Occipital lobe (tissue), 2 donors: ENCODE data around the gene TEX2. TPM values are rescaled to one million over a fixed set of nuclear protein-coding genes. Genes with fewer than 3 reads are reported as not detected.

Source experiments
- DNase-seq: peaks from one replicate; lab custom pipeline; 2025; lab: John Stamatoyannopoulos, UW
- total RNA-seq: library from RNA; depleted of rRNA; stranded (reverse); fragments of >200 nt; gene quantifications from one replicate; pipeline ENCODE4 v1.2.3, GENCODE V29; 2014

TEX2 gene
- total RNA-seq, 1 donor from 2014 or later: 28.2 TPM

DNA sequence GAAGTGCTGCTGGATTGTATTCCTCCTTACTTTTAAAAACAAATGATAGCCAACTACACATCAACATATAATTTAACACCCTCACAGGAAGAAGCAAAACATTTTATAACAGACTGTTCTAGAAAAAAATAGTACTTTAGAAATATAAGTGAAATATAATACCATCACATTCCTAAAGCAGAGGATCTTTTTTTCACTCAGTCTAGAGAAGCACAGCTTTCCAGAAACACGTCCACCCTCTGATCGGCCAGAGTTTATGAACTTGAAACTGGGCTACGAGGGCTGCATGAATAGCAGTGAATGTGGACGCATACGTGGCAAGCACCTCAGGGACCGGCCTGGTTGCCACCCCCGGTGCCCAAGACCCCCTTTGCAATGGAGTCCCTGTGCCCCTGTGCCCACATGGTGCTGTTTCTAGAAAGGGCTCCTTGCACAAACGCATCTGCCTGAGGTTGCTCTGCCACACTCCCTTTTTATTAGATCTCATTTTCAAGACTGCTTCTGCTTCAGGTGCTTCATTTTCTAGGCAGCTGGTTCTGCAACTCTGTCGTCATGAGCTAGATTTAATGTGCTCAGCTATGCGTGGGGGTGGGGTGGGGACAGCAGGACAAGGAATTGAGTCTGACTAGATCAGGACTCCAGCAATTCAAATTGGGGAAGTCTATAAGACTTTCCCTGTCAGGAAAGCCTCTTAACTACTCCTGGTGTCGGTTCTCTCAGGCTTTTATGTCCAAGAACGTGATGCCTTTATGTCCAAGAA lies 104.0 kb downstream of the TEX2 start:
- no peak for DNase-seq

DNA sequence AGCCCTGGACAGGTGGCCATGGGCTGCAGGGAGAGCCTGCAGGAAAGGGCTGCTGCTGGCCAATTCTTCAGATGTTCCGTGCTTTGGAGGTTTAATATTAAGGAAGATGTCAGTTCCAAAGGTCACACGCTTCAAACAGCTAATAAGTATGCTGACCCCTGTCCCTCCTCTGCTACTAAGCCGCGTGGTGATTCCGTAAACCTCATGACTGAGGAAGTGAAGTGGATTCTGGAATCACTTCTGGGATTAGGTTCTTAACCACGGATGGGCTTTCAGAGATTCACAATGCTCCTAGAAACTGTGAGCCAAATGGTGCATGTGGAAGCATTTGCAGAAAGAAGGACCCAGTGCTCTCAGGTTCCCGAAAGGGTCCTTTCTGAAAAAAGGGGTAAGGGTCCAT lies 104.7 kb downstream of the TEX2 start:
- no peak for DNase-seq

DNA sequence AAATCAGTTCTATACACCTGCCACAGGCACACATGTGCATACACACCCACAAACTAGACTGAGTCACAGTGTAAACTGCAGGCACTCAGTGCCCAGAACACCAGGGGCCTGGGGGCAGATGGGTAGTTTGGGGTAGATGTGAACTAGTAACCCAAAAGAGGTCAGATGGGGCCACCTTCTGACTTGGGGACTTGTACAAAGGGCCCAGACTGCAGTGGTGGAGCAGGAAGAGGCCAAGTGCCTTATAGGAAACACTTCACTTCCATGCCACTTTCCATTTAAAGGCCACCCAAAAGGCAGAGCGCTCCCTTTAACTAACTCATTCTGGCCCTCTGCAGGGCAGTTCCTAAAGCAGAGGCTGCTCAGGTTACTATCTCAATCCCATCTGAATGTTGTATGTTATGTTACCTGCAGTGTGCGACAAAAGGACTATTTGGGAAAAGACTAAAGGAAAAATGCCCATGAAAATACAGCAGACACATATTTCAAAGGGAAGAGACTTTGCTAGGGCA lies 105.3 kb downstream of the TEX2 start:
- no peak for DNase-seq

DNA sequence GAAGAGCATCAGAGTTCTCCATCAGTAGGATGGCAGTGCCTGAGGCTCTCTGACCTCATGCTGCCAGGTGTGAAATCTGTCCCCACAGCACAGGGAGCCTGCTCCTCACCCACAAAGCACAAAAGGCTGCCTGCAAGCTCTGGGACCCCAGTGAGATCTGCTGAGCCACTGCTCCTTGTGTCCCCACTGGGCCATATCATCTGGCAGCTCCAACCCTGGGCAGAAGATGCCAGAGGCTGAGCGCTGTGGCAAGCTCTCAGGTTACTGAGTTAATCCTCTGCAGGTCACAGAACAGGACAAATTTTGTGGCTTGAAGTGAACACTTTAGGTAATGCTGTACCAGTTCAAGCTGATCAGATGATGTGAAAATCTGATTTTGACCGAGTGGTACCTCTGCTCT lies 106.4 kb downstream of the TEX2 start:
- DNase-seq: no peak

DNA sequence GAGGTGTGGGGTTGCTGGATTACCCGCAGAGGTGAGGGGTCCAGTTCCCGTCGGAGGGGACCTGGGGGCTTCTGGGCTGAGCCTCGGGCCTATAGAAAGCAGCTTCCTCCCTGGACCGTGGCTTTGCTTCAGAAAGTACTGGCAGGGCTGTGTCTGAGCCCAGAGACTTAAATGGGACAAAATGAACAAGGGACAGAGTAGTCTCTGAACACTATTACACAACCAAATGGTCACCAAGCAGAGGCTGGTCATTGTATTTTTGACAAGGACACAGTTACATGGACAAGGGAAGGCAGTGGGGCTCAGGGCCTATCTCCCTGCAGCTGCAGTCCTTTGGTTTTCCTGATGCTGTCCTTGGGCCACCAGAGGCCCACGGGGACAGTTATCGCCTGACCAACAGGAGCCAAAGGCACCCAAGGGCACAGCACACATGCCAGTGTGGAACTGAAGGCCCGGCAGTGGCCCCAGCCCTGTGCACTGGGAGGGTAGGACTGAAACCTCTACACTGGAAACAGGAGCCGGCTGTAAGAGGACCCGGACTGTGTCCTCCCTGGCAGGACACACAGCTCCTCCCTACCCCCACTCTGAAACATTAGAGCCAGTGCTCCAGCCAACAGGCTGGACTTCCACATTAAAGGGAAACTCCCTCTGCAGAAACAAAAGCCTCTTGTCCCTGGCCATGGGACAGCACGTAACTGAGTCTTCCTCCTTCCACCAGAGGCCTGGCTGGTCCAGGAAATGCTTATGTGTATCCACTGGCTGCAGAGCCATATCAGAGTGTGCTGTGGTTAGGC lies 107.1 kb downstream of the TEX2 start:
- peak; percentile 80 for DNase-seq

DNA sequence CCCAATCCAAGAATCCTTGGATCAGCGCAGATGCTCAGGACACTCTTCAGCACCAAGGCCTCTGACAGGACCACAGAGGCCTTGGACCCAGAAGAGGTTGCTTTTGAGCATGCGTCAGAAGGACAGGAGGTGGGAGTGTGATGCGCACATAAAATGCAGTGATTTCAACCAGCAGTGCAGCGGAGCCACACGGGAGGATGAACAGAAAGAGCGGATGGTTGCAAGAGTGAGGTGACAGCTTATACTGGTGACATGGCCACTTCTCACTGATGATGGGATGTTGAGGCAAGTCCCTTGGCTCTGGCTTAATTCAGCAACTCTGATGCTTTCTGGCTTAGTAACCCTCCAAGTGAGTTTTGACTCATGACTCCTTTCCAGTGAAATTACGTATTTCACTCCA lies 107.9 kb downstream of the TEX2 start:
- DNase-seq: no peak

DNA sequence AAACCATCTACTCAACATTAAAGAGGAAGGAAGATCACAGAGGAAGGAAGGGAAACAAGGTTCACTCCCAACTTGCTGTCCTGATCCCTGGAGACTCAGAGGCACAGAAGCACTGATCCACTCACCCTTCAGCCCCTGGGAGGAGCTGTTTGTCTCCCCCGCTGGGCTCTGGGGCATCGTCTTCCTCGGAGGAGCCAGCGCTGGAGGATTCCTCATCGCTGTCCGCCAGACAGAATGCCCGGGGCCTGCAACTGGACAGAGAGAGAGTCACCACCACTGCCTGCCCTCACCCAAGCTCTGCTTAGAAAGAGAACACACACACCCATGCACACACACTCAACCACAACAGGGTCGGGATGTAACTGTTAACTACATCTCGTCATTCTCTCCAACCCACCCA lies 108.3 kb downstream of the TEX2 start:
- DNase-seq: no peak

DNA sequence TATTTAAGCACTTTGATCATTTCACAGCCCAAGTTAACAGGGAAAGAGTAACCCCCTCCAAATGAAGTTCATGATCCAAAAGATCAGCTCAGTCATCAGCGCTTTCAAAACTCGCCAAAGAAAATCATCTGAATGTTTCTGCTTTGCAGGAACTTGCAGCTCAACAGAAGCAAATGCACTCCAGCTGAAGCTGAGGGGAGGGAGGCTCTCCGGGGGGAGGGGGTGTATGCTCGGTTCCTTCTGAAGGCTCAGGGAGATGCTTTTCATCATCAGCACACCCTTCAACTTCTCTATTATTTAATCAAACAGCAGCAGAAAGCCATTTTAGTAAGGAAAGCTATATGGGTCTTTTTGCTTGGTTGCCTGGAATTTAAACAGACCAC lies 108.8 kb downstream of the TEX2 start:
- no peak for DNase-seq

DNA sequence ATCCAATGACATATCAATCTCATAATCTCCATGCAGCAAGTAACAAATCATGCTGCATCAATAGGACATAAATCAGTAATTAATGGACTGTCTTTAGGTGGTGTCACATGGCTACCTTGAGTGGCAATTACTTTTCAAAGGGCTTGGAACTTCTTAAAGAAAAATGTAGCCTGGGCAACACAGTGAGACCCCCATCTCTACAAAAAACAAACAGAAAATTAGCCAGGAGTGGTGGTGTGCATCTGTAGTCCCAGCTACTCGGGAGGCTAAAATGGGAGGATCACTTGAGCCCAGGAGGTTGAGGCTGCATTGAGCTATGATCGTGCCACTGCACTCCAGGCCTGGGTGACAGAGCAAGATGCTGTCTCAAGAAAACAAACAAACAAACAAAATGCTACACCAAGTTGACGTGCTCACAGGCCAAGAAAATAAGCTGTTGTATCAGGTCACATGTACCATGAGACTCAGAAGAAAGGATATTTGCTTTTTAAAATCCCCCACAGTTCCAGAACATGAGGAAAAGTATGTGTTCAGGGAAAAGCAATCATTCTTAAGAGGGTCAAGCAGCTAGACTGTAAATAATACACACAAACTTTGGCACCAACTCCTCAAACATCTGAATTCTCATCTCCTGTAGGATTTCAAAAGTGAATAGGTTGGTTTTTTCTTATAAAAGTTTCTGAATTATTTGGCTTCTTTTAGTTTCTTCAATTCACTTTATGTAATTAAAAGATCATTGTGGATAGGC lies 109.3 kb downstream of the TEX2 start:
- DNase-seq: no peak

DNA sequence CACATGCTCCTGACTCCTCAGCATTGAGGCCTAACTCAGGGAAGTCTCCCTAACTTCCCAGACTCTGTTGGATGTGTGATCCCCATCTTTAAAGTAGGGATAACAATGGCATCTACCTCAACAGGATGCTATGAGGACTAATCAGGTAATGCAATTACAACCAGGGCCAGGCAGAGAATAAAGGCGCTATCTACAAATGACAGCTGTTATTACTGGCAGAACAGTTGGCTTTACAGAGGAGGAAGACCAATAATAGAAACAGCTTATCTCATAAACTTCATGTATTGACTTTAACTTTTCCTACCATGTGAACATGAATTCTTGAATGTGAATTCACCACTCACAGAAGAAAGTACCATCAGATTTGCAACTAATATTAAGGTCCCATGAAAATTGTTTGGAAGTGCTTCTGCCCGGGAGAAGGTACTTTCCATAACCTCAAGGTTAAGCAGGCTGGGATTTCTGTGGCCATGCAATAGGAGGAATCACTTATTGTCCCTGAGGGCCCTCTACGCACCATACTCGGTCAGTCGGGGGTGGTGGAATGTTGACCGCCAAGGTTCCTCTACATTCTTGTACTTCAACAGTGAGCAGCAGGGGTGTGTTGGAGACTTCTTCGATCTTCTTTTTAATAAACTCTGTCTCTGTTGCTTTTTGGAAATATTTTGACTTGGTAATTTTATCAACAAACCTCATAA lies 110.5 kb downstream of the TEX2 start:
- DNase-seq: no peak

DNA sequence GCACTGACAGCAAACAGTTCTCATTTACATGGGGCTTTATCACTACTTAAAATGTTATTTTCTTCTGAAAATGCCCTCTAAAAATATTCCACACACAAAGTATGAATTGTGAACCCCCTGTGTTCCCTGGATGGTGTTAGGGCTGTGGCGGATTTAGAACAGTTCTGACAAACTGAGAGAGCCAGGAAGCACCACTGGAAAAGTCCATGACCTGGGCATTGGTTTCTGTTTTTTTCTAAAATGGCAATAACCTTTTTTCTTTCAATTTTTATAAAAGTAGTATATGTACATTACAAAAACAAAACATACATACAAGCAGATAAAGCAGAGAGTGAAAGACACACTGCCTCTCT lies 112.1 kb downstream of the TEX2 start:
- no peak for DNase-seq

DNA sequence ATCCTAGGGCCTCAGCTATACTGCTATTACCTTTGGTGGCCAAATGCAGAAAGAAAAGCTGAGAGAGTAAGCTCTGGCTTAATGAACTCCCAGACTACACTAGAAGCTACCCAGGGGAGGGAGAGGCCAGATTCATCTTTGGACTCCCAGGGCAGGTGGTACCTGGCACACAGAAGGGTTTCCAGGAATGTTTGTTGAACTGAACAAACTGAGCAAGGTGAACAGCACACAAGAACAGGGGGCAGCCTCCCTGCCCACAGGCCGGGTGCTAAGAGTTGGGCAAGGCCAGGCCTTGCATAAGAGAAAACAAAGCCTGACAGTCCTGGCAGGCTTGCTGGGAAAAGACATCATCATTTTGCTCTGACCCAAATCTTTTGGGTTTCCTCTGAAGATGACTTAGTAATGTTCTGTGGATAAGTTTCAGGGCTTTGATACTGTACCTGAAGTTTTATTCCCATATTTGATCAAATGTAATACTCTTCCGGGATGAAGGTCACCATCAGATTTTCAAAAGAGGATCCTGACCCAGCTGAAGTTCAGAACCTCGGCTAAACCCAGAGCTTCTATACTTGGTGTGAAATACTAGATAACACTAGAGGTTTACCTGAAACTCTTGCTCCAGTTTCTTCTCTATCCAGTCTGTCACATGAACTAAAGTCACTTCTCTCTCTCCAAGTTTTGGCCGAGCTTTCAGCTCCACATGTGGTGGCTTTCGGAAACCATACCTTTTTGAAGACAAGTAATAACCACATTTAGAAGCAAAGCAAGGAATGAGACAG lies 112.6 kb downstream of the TEX2 start:
- no peak for DNase-seq

DNA sequence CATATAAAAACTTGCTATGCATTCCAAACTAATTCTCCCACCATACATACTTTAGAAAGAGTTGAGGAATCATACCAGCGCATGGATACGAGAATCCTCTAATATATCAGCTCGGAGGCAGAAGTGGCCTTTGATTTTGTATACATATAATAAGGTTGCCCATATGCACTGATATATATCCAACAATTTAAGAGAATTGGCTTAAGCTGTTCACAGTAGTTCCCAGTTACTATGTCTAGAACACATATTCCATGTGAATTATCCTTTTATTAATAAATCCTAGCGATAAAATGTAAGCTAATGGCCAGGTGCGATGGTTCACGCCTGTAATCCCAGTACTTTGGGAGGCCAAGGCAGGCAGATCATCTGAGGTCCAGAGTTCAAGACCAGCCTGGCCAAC lies 113.9 kb downstream of the TEX2 start:
- DNase-seq: no peak

DNA sequence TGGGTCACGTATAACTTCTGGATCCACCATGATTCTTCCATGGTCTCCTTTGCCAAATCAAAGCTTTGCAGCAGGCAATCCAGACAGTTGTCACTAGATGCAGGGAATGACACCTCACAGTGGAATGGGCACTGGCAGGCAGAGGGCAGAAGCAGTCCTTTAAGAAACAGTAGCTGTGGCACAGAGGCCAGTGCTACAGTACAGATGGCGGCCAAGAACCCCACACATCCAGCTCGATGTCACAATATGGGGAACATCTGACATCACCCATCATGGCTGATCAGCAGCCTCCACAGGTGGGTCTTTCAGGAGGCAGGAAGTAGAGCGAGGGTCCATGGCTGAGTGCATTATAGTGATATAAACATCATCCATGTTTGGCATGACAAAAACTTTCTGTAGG lies 114.4 kb downstream of the TEX2 start:
- DNase-seq: no peak

DNA sequence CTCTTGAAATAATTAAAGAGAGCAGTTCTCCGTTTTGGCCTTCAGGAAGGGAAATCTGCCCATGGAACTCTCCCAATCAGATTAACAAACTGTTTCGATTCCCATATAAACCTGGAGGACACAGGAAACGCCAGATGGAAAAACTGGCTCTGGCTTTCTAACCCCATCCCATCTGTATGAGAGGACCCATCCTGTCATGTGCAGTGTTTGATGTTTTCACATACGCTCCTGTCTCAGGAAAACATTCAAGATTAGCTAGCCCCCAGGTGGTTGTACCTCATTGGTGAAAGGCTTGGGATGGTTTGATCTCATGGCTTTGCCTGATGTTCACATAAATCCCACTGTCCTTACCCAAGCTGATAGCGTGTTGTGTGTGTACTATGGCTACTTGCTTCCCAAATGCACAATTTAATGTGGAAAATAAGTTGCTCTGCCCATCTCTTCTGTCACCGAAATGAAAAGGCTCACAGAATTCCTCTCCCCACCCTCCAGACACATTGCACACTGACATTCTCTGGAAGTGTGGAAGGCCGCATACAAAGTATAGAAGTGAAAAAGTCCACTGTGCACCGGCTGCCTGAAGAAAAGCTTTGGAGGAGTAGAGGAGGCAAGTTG lies 114.9 kb downstream of the TEX2 start:
- no peak for DNase-seq

DNA sequence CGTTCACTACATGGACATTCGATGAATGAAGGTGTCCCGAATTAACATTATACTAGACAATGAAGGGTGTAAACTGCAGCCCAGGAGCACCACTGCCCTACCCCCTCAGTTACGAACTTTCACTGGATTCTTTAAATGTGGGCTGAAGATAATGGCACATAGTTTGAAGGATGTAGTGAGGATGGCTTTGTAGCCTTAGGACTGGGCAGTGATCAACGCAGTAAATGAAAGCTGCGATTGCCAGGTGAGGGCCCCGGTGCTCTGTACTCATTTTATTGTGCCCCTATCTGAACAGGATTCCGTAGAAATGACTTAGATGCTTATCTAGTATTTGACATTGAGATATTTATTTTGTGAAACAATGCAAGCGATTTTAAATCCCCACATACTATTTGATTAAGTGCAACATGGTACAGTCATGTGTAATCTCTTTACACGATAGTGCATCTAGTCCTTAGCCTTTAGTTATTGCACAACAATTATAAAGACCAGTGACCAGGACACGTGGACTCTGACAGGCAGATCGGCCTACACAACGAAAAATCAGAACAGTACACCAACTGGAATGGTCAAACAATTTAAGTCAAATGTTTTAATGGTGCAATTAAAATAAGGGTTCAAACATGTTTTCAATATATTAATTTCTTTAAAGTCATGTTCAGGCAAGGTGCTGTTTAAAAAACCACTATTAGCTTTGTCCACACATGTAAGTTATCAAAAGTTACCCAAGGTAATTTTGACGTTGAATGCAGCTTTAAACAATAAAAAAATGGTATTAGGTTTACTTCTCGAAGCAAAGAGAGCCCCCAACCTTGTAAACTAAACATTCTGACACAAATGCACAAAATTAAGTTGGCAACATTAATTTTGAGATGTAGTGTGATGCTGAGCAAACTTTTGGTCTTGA lies 115.7 kb downstream of the TEX2 start:
- DNase-seq: no peak

DNA sequence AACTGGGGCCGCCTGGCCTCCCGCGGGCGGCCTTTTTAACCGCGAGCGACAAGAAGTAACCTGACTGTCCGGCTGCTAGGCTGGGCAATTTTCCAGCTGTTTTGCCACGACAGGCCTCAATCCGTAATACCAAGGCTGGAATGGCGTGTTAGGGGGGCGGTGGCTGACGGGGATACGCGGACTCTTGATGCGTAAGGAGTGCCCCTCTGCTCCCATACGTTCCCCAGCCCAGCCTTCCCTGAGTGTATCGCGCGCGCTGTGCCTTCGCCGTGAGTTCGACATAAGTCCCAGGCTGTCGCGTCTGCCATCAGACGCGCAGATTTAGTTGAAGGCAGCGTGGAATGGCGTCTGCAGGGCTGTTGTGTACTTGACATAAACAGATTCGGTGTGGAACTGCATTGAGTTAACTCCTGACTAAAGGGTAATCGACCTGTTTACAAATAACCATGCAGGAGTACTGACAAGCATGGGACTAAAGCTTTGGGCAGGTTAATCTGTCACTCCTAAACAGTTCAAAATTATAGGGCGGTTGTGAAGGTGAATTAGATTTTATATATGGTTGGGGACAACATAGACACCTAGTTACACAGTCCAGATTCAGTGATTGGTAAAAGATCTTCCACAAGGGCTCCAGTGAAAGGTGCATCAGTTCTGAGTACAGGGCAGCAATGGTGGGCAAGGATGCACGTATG lies 116.5 kb downstream of the TEX2 start:
- peak; percentile 65 for DNase-seq

DNA sequence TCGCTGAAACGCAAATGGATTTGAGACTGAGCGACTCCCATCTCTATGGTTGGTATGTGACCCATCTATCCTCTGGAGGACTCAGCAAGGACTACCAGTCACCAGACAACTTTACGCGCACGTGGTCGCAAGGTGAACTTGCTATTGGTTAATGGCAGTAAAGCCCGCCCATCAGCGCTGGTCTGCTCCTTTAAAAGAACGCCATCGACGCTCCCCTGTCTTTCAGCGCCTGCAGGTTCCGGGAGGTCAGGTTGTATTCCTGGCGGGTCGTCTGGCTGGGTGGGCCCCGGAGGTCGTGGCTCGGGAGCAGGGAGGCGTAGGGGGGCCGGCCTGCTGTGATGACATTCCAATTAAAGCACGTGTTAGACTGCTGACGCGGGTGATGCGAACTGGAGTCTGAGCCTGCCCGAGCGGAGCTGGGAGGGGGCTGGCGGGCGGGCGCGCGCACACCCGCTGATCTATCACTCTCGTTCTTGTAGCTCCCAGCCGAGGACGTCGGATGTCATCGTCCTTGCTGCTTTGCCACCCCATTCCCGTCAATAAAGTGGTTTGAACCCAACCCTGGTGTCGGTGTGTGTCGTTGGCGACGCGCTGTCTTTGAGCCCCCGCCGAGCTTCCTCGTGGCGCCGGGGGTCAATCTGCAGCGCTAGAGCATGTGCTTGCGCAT lies 117.2 kb downstream of the TEX2 start:
- peak; percentile 98 for DNase-seq
